Endothelial cell of umbilical vein (primary cell): ENCODE data around the gene CNTNAP2. TPM values are rescaled to one million over a fixed set of nuclear protein-coding genes. Genes with fewer than 3 reads are reported as not detected.

Experiments used
- BruUV-seq: library from RNA; stranded (reverse); fragments of 400-500 nt; replicated peaks from 2 replicates; lab custom pipeline; 2021; lab: Mats Ljungman, UMichigan
- CTCF ChIA-PET: fragments of 300-600, 350-600 bp; sonication (Branson Sonifier 250); formaldehyde crosslinking; loops from one replicate; lab custom pipeline; 2021; ENCODE audit warnings: antibody characterized with exemption, inconsistent platforms; lab: Charles Lee
- POLR2A ChIA-PET: fragments of 300-600, 350-600 bp; sonication (Branson Sonifier 250); formaldehyde crosslinking; loops from one replicate; lab custom pipeline; 2021; ENCODE audit warnings: antibody characterized with exemption, inconsistent platforms; lab: Charles Lee
- DNase-seq: peaks from one replicate; pipeline ENCODE4 v3.0.0-alpha.2; 2011; ENCODE audit warnings: low read depth, low spot score
- FAIRE-seq: peaks from 2 replicates; lab custom pipeline; 2011; peaks lifted over from hg19 to GRCh38; lab: Jason Lieb, UNC
- H2AFZ ChIP-seq: 2 replicates; pipeline ENCODE4 v1.6.0; 2012; ENCODE audit warnings: low read depth, low read length, control low read depth, inconsistent platforms
- H3K27ac ChIP-seq: 2 replicates; pipeline ENCODE4 v1.5.1; 2011; ENCODE audit warnings: low read depth, mild to moderate bottlenecking, control low read depth, low read length, moderate library complexity; ENCODE audit not compliant: insufficient read depth
- H3K27me3 ChIP-seq, 2 experiments: 2 replicates each; pipeline versions ENCODE4 v1.6.0 to v1.6.1; 2011; ENCODE audit warnings: low read length in 2 of 2, mixed read lengths in 1 of 2; ENCODE audit not compliant: control insufficient read depth in 2 of 2, insufficient read depth in 2 of 2
- H3K36me3 ChIP-seq, 2 experiments: 2 replicates in 1 of 2; 3 replicates in 1 of 2; pipeline ENCODE4 v1.5.1; 2011; ENCODE audit warnings: low read length in 2 of 2, mild to moderate bottlenecking in 1 of 2, moderate library complexity in 1 of 2; ENCODE audit not compliant: control insufficient read depth in 2 of 2, insufficient read depth in 2 of 2; ENCODE audit errors: extremely low read depth in 1 of 2
- H3K4me1 ChIP-seq: 3 replicates; pipeline ENCODE4 v1.5.1; 2011; ENCODE audit warnings: mild to moderate bottlenecking, low read length; ENCODE audit not compliant: control insufficient read depth, insufficient read depth; ENCODE audit errors: extremely low read depth
- H3K4me2 ChIP-seq: 2 replicates; pipeline ENCODE4 v1.6.1; 2011; ENCODE audit warnings: low read length, control low read depth, mixed read lengths; ENCODE audit not compliant: insufficient read depth
- H3K4me3 ChIP-seq, 3 experiments: fragments of 200-600 bp in 1 of 3; sonication (generic), shearing (Covaris generic) in 1 of 3; replicated peaks in 1 of 3; 2 replicates each; pipeline ENCODE4 v1.5.1; 2011 to 2016; ENCODE audit warnings: control low read depth in 3 of 3, low read length in 3 of 3, mild to moderate bottlenecking in 2 of 3, inconsistent platforms in 1 of 3, low read depth in 1 of 3, moderate library complexity in 1 of 3; ENCODE audit not compliant: insufficient read depth in 1 of 3
- H3K79me2 ChIP-seq: 2 replicates; pipeline ENCODE4 v1.6.0; 2012; ENCODE audit warnings: low read length, inconsistent platforms; ENCODE audit not compliant: control insufficient read depth, insufficient read depth
- H3K9ac ChIP-seq: replicated peaks from 2 replicates; pipeline ENCODE3; 2011; ENCODE audit warnings: low read length, control low read depth; ENCODE audit not compliant: insufficient read depth; ENCODE audit errors: extremely low read depth
- H3K9me1 ChIP-seq: replicated peaks from 3 replicates; pipeline ENCODE4 v1.6.0; 2011; ENCODE audit warnings: mild to moderate bottlenecking, low read length; ENCODE audit not compliant: control insufficient read depth, insufficient read depth; ENCODE audit errors: extremely low read depth
- H3K9me3 ChIP-seq: replicated peaks from 2 replicates; pipeline ENCODE4 v1.5.1; 2012; ENCODE audit warnings: low read length, inconsistent platforms; ENCODE audit not compliant: control insufficient read depth, insufficient read depth
- H4K20me1 ChIP-seq: replicated peaks from 2 replicates; pipeline ENCODE3; 2011; ENCODE audit warnings: mild to moderate bottlenecking, low read length; ENCODE audit not compliant: control insufficient read depth, insufficient read depth; ENCODE audit errors: extremely low read depth
- CTCF ChIP-seq, 2 donors: IDR thresholded peaks; 1 replicate in 1 of 2; 2 replicates in 1 of 2; pipeline ENCODE4 v1.5.1; 2011; ENCODE audit warnings: low read length in 2 of 2, mild to moderate bottlenecking in 2 of 2, moderate library complexity in 2 of 2, control low read depth in 1 of 2, inconsistent platforms in 1 of 2, low read depth in 1 of 2; ENCODE audit not compliant: insufficient read depth in 1 of 2; ENCODE audit errors: extremely low read depth in 1 of 2
- EZH2 ChIP-seq: IDR thresholded peaks from 2 replicates; pipeline ENCODE4 v1.6.1; 2012; ENCODE audit warnings: borderline replicate concordance, low read depth, mild to moderate bottlenecking, moderate library complexity, low read length, inconsistent platforms; ENCODE audit not compliant: severe bottlenecking
- FOS ChIP-seq: IDR thresholded peaks from 2 replicates; pipeline ENCODE4 v1.6.1; 2011; ENCODE audit warnings: mild to moderate bottlenecking, low read length, moderate library complexity, borderline replicate concordance; ENCODE audit not compliant: insufficient read depth
- GATA2 ChIP-seq: IDR thresholded peaks from 2 replicates; pipeline ENCODE4 v1.7.0; 2011; ENCODE audit warnings: low read depth, mild to moderate bottlenecking, moderate library complexity, mixed read lengths, low read length; ENCODE audit not compliant: insufficient read length, insufficient read depth
- JUN ChIP-seq: IDR thresholded peaks from 2 replicates; pipeline ENCODE4 v1.6.1; 2011; ENCODE audit warnings: borderline replicate concordance, low read depth; ENCODE audit not compliant: insufficient read length, insufficient read depth
- MAX ChIP-seq: IDR thresholded peaks from 2 replicates; pipeline ENCODE4 v1.6.1; 2011; ENCODE audit not compliant: insufficient read depth, insufficient read length
- MYC ChIP-seq: IDR thresholded peaks from one replicate; pipeline ENCODE4 v1.6.1; 2011; ENCODE audit warnings: mild to moderate bottlenecking, low read depth, low read length
- POLR2A ChIP-seq: IDR thresholded peaks from 2 replicates; pipeline ENCODE4 v1.6.1; 2012; ENCODE audit warnings: low read depth, mild to moderate bottlenecking, control low read depth, low read length
- POLR2AphosphoS5 ChIP-seq: IDR thresholded peaks from 2 replicates; pipeline ENCODE4 v1.6.1; 2012; ENCODE audit warnings: low read depth, mild to moderate bottlenecking, control low read depth, low read length, moderate library complexity; ENCODE audit not compliant: insufficient read depth
- dilution Hi-C: fragments of 300-500 bp; cut with MboI; formaldehyde crosslinking; loops from one replicate; pipeline ENCODE4 v1.15.0; 2019; ENCODE audit warnings: low sequenced_read_pairs; ENCODE audit not compliant: extremely low pct_ligation_motif_present
- intact Hi-C: fragments of 100-400 bp; cut with micrococcal nuclease; formaldehyde crosslinking; loops from one replicate; pipeline ENCODE4 v1.10.0; 2022
- polyA plus RNA-seq, 4 experiments: library from polyadenylated mRNA; depleted of rRNA in 3 of 4; stranded (reverse) in 3 of 4; unstranded in 1 of 4; fragments of >200 nt; gene quantifications; 2 replicates each; pipeline versions ENCODE4 v1.2.1 to v1.2.3, GENCODE V29; 2011 to 2012; ENCODE audit warnings: missing spikeins in 1 of 4
- total RNA-seq: library from RNA; stranded (reverse); gene quantifications from 2 replicates; pipeline ENCODE4 v1.2.3, GENCODE V29; 2021

CNTNAP2 gene
- total and polyA plus RNA-seq, 2 donors (not counting 3 experiments of a cell fraction or from before 2014, with no cell fraction given): not detected

- CTCF ChIA-PET: no interaction called here
- no peak for FAIRE-seq
- POLR2A ChIA-PET: no interaction called here
Observed at GRCh38 chr7:148187471-148187870, 2070.9 kb downstream of the CNTNAP2 start.

More at GRCh38 chr7:148187471-148187870, 2070.9 kb downstream of the CNTNAP2 start:
- Histone ChIP-seq H3K27me3 (no peaks in the 10 kb centered on the region), H3K9me1 (no peaks in the 10 kb centered on the region), H2AFZ (no peak overlapping the region), H3K79me2 (no peaks in the 10 kb centered on the region), H3K36me3 (no peaks in the 10 kb centered on the region), H3K9me3 (peaks cover 13% of the 10 kb centered on the region), H4K20me1 (no peaks in the 10 kb centered on the region), H3K4me2 (no peak overlapping the region), H3K9ac (no peak overlapping the region), H3K4me1 (no peaks in the 10 kb centered on the region), H3K27ac (no peak overlapping the region), H3K4me3 (no peak overlapping the region)
- intact Hi-C loops (no loop called here), dilution Hi-C loops (no loop called here)
- no peak for TF ChIP-seq FOS
- no peak for TF ChIP-seq MYC
- TF ChIP-seq GATA2: no peak
- TF ChIP-seq EZH2: no peak
- TF ChIP-seq POLR2A: no peak
- no peak for TF ChIP-seq MAX
- no peak for TF ChIP-seq JUN
- TF ChIP-seq POLR2AphosphoS5: no peak
- no peak for TF ChIP-seq CTCF (IDR thresholded peaks at IDR 0.05; ENCODE audit: extremely low read depth in 1 of 2, insufficient read depth in 1 of 2, low read depth in 1 of 2, low read length in 2 of 2)
- BruUV-seq: no TSS peak
- no peak for DNase-seq
